IPS-18c (cell line): ENCODE results near the gene SLC22A13.
"Not testable (repeated sequence)": the region's sequence is repeated elsewhere in the genome, so short reads cannot be mapped to it uniquely, and the experiment has no call there.

Experiments
- H3K4me3 ChIP-seq: 2 replicates; pipeline ENCODE4 v1.7.0; 2013; ENCODE audit warnings: low read depth, mild to moderate bottlenecking, low read length, moderate library complexity; ENCODE audit not compliant: insufficient read depth
- H3K9me3 ChIP-seq: one replicate; pipeline ENCODE4 v1.6.1; 2013; ENCODE audit warnings: mild to moderate bottlenecking, low read length, moderate library complexity; ENCODE audit not compliant: control insufficient read depth, insufficient read depth

Gene SLC22A13

DNA sequence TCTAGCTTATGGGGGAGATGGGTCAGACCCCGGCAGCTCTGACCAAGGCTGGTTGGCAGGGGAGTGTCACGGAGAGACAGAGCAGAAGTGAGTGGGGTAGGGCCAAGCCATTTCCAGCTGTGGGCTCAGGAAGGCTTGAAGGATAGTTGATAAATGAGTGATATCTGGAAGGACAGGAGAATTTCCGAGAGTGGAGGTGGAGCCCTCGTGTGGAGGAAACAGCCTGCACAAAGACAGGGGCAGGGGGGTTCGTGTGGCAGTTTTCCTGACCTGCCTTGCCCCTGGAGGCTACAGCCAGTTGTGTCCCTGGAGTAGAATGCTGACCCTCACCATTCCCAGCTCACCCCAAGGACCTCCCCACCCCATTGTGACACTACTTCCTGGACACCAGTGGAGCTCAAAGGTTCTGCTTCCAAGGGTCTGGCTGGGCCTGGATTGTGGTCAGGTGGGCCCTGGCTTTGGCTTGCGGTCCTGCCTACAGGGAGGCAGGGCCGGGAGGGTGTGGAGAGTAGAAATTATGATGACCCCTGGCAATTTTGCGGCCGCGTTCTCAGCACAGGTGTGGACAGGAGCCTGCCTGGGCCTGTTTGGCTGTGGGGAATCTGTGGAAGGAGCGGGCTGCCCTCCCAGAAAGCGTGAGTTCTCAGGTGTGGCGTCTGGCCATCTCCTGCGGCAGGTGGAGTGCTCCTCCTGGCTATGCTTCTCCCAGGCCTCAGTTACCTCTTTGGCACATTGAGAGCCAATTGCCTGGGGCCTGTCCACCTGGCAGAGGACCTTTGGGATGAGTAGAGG is 16.5 kb downstream of the SLC22A13 start, which contains the start of gene SLC22A14:
SLC22A14 (plus strand) TSS at position 400 of the 792 bp plus-strand sequence. CDS start 23,733 bp downstream, outside the sequence.
- H3K4me3 ChIP-seq, result no peak within 1 kb of the TSS
- H3K9me3 ChIP-seq, result no peaks in the 10 kb centered on the region

DNA sequence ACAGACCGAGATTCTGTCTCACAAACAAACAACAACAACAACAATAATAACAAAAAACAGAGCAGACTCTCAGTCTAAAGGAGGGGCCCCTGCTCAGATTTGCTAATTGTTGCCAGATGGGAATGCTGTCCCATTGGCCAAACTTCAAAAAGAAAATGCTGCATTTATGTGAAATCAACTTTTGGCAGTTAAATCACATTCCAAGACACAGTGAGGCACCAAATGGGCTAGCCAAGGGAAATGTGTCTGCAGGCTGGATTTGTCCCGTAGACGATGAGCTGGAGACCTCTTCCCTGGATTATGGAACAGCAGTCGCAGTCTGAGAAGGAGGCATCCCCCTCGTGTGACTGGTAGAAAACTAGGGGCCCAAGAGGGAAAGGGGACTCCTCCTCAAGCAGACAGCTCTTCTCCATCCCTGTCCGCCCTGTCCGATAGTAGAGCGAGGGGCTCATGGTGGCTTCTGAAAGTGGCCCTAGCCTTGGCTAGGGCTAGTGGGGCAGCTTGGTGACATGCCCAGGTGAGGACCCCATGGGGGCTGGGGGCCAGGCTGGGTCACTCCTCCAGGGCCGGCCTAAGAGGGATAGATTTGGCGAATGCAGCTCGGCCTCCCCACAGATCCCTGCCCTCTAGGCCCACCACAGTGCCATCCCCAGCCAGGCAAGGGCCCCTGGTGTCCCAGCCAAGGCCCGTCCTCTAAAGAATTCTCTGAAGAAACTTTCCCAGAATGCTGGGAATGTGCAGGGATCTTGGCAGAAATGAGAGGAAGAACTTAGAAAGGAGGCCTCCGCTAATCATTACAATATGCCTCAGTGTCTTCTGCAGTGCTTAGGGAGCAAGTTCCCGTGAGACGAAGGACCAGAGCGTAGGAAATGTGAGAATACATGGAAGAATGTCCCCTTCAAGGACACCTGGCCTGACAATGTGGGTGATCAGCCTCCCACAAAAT is 18.5 kb downstream of the SLC22A13 start:
- H3K9me3 ChIP-seq, result no peaks in the 10 kb centered on the region
- no peak overlapping the region for H3K4me3 ChIP-seq

DNA sequence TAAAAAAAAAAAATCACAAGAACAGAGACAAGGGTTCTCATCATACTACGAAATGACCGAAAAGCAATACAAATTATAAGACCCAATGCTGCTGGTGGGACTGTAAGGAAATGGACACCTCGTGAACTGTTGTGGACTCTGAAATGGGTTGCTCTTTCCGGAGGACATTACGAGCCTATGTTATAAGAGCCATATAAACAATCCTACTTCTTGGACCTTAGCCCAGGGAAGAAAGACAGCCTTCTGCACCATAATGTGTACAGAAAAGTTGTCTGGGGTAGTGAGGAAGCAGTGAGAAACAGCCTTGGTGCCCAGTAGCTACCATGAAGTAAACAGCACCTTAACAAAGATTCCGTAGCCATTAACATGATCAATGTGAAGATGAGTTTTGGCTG is 19.1 kb downstream of the SLC22A13 start:
- H3K9me3 ChIP-seq, result no peaks in the 10 kb centered on the region
- H3K4me3 ChIP-seq, result no peak overlapping the region

DNA sequence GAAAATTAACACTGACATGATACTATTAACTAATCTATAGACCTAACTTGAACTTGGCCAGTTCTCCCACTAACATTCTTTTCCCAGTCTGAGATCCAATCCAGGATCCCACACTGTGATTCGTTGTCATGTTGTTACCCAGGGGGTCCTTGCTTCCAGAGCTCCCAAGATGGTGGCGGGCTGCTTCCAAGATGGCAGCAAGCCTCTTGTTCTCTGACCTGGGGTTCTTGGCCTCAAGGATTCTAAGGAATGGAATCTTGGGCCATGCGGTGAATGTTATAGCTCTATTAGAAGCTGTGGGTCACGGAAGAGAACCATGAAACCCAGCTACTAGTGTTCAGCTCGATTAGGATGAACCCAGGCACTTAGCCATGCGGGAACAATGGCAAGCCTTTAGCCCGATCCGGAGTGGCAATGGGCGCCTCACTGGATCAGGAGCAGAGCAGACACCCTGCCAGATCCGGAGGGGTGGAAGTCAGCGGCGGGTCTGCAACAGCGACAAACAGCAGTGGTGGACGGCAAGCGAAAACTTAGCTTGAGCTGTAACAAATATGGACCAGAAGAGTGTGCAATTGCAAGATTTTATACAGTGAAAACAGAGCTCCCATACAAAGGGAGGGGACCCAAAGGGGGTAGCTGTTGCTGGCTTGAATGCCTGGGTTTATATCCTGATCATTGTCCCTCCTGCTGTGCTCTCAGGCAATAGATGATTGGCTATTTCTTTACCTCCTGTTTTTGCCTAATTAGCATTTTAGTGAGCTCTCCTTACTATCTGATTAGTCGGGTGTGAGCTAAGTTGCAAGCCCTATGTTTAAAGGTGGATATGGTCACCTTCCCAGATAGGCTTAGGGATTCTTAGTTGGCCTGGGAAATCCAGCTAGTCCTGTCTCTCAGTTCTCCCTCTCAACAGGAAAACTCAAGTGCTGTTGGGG is 23.9 kb downstream of the SLC22A13 start:
- not testable (repeated sequence) for H3K4me3 ChIP-seq, H3K9me3 ChIP-seq

DNA sequence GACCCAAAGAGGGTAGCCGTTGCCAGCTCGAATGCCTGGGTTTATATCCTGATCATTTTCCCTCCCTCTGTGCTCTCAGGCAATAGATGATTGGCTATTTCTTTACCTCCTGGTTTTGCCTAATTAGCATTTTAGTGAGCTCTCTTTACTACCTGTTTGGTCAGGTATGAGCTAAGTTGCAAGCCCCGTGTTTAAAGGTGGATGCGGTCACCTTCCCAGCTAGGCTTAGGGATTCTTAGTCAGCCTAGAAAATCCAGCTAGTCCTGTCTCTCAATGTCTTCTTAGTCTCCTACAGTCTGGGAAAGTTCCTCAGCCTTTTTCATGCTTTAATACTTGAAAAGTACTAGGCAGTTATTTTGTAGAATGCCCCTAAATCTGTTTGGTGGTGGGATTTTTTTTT is 31.4 kb downstream of the SLC22A13 start:
- not testable (repeated sequence) for H3K4me3 ChIP-seq, H3K9me3 ChIP-seq

DNA sequence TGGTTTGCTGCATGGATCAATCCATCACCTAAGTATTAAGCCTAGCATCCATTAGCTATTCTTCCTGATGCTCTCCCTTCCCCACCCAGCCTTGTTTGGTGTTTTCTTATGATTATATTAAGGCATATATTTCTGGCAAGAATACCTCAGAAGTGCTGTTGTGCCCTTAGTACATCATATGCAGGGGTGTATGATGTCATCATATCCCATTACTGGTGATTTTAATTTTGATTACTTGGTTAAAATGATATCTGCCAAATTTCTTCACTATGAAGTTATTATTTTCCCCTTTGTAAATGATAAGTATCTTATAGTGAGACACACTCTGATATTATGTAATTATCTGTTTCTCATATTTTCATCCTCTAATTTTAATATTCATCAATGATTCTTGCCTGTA is 31.9 kb downstream of the SLC22A13 start:
- Histone ChIP-seq H3K9me3 (no peaks in the 10 kb centered on the region), H3K4me3 (no peak overlapping the region)

DNA sequence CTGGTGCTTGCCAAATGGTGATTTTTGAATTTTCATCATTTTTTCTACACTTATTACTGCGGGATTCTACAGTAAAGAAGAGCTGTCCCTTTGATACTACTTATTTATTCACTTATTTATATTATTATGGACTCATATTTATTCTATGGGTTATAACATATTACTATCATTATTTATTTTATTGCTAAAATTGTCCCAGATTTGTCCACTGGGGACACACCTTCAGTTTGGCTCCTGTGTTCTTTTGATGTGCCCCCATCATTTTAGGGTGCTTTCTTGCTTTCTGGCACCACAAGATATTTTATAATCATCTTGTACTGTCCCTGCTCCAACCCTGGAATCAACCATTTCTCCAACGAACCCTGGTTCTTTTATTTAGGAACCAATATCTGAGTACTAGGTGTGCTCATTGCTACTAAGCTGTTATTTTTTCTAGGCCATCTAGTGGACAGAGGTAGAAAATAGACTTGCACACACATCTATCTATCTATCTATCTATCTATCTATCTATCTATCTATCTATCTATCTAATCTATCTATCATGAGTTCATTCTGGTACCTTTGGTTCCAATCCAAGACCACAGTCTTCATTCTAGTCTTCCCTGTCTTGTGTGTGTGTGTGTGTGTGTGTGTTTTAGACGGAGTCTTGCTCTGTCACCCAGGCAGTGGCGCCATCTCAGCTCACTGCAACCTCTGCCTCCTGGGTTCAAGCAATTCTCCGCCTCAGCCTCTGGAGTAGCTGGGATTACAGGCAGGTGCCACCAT is 32.5 kb downstream of the SLC22A13 start:
- H3K4me3 ChIP-seq, result no peak overlapping the region
- H3K9me3 ChIP-seq, result no peaks in the 10 kb centered on the region

DNA sequence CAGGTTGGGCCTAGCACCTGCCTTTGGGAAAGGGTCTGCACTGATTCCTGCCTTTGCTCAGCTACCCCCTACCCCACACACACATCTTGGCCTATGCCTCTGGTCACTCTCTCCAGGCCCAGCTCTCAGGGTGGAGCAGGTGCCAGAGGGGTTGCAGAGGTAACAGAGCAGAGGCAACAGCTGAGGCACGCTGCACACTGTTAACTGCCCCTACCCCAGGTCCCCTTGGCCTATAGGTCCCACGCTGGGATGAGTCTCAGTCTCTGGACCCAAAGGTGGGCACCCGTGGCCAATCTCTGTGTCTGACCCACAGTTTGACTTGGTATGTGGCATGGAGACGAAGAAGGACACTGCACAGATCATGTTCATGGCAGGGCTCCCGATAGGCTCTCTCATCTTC is 41.3 kb downstream of the SLC22A13 start:
- no peak overlapping the region for H3K4me3 ChIP-seq
- no peaks in the 10 kb centered on the region for H3K9me3 ChIP-seq

DNA sequence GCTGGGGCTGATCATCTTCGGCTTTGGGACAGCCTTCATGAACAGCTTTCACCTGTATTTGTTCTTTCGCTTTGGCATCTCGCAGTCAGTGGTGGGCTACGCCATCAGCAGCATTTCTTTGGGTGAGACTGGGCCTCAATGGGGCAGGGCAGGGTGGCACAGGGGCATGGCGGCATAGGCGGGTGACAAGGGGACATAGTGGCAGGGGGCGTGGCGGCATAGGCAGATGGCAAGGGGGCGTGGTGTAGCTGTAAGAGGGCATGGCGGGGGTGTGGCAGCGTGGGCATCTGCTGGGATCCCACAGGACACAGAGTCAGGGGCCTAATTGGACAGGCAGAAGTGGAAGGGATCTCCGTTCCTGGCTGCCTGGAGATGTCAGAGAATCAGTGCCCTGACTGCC is 42.0 kb downstream of the SLC22A13 start:
- no peak overlapping the region for H3K4me3 ChIP-seq
- no peaks in the 10 kb centered on the region for H3K9me3 ChIP-seq

DNA sequence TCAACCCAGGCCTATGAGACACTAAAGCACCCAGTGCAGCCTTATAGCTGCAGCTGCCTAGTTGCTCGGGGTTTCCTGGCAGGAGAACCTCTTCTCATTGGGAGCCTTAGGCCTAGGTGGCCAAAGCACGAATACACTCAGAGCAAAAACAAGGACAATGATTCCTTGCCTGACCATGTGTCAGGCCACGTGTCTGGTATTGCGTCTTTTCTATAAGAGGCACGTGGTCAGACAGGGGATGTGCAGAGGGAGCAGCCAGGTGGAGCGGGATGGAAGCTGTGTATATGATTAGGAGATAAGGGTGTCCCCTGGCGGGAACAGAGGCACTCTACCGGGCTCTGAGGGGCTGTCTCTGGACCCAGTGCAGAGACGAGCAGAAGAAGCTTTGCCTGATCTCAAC is 42.8 kb downstream of the SLC22A13 start:
- no peak overlapping the region for H3K4me3 ChIP-seq
- H3K9me3 ChIP-seq, result no peaks in the 10 kb centered on the region

DNA sequence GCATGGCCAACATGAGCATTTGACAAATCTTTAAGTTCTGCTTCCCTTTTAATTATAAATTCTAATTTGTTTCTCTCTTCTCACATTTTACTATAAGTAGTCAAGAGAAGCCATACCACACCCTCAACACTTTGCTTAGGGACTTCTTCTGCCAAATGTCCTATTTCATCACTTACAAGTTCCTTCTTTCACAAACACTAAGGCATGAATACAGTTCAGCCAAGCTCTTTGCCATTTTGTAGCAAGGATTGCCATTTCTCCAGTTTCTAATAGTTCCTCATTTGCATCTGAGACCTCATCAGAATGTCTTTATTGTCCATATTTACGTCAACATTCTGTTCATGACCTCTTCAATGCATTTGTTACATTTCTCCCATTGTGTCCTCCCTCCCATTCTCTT is 45.9 kb downstream of the SLC22A13 start:
- H3K9me3 ChIP-seq, result no peaks in the 10 kb centered on the region

DNA sequence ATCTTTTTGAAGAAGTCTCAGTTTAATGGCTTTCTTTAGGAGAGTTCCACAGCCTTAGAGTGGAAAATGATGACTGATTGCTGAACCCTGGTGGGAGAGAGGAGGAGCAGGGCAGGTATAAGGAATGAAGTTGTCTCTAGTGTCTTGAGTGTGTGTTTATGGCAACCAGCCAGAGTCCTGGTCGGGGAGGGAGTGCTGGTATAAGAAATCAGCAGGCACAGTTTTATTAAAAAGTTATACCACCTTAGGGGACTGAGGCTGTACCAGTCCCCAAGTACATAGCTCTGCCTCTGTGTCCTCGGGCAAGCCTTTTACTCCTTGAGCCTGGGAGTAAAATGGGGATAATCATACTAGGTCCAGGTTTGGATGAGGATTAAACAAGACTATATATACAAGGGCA is 46.3 kb downstream of the SLC22A13 start:
- H3K4me3 ChIP-seq, result no peak overlapping the region

More for the DNA sequence above, 45.9 kb downstream of the SLC22A13 start:
- no peak overlapping the region for H3K4me3 ChIP-seq

DNA sequence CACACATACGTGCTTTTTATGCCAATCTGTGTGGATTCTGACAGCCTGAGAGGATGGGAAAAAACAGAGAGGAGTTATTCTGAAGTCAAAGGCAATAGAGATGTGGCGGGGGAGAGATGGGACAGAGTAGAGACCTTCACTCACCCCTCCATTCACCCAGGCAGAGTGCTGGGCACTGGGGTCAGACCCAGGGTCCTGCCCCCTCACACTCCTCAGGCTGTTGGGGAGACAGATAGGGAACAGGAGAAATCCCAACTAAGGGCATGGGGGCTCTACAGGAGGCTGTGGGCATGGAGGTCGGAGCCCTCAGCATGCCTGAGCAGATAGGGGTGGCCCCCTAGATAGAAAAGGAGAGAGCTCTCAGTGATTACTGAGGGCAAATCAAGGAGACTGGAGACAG is 46.7 kb downstream of the SLC22A13 start:
- Histone ChIP-seq H3K9me3 (no peaks in the 10 kb centered on the region), H3K4me3 (no peak overlapping the region)

More for the DNA sequence above, 46.3 kb downstream of the SLC22A13 start:
- H3K9me3 ChIP-seq, result no peaks in the 10 kb centered on the region

DNA sequence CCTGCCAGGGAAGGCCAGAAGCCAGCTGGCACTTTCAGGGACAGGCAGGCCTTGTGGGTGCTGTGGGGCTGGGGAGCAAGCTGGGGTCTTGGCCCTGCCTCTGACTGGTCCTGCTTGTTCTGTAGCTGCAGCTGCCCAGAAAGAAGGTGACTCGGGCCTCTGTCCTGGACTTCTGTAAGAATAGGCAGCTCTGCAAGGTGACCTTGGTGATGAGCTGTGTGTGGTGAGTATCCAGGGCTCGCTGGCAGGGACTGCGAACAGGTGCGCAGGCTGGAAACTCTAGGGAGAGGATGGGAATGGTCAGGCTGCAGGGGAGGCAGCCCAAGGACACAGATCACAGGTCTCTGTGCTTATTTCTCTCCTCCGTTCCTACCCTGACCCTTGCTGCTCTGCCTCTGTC is 47.7 kb downstream of the SLC22A13 start:
- no peak overlapping the region for H3K4me3 ChIP-seq
- no peaks in the 10 kb centered on the region for H3K9me3 ChIP-seq

DNA sequence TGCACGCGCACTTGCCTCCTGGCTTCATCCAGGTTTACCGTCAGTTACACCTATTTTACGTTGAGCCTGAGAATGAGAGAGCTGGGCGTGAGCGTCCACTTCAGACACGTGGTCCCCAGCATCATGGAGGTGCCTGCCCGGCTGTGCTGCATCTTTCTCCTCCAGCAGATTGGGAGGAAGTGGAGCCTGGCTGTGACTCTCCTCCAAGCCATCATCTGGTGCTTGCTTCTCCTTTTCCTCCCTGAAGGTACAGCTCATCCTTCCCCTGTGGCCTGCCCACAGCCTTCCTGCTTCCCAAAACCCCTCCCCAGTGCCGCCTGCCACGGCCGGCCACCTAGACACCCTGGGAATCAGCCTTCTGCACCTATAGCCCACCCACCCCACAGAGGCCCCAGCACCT is 48.1 kb downstream of the SLC22A13 start:
- no peaks in the 10 kb centered on the region for H3K9me3 ChIP-seq
- no peak overlapping the region for H3K4me3 ChIP-seq

DNA sequence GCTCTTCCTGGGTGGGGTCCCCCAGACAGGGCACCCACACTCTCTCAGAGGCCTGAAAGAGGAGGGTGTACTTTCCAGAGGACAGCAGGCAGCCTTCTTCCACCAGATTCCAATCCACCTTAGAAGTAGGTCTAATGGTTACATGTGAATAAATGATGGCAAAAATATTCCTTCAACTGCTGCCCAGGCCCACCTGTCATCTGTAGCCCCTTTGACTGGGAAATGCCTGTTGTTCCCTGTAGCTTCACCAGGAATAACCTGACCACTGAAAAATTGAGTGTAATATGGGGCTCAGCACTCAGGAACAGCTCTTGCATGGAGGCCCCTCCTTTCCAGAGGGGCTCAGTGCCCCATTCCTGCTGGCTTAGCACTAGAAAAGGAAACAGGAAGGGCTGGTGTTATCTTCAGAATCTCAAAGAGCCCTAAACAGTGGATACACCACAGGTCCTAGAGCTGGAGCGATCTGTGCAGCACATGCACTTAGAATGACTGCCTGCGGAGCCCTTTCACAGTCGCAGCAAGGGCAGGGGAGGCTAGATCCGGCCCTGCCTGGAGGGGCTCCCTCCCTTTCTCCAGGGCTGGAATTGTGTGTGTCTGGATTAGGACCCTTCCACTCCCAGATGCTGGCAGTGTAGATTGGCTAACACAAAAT is 48.6 kb downstream of the SLC22A13 start:
- Histone ChIP-seq H3K9me3 (no peaks in the 10 kb centered on the region), H3K4me3 (no peak overlapping the region)
